Stomach (tissue), 9 donors: ENCODE measurements around the gene DNAJC10. TPM values are rescaled to one million over a fixed set of nuclear protein-coding genes. Genes with fewer than 3 reads are reported as not detected.

Experiments
- DNase-seq, 2 donors: peaks; one replicate each; pipeline versions ENCODE4 v3.0.0 to v3.0.0-alpha.2; 2013 to 2019
- H3K27ac ChIP-seq, 5 donors: fragments of 200-600 bp in 4 of 5; sonication (generic) in 4 of 5; one replicate each; pipeline ENCODE4 v1.5.1; 2013 to 2019; ENCODE audit warnings: mild to moderate bottlenecking in 1 of 5, moderate library complexity in 1 of 5
- H3K27me3 ChIP-seq, 3 donors: fragments of 200-600 bp; sonication (generic); one replicate each; pipeline ENCODE4 v1.5.1; 2017 to 2019; ENCODE audit warnings: mixed run types in 1 of 3
- H3K36me3 ChIP-seq, 4 donors: fragments of 200-600 bp; sonication (generic); 1 replicate in 3 of 4; 2 replicates in 1 of 4; pipeline ENCODE4 v1.5.1; 2016 to 2019
- H3K4me1 ChIP-seq, 4 donors: fragments of 200-600 bp; sonication (generic); one replicate each; pipeline ENCODE4 v1.5.1; 2016 to 2019
- H3K4me3 ChIP-seq, 4 donors: fragments of 200-600 bp; sonication (generic) in 3 of 4; one replicate each; pipeline ENCODE4 v1.5.1; 2016 to 2019; ENCODE audit warnings: mild to moderate bottlenecking in 1 of 4
- H3K9me3 ChIP-seq, 4 donors: fragments of 200-600 bp; sonication (generic); one replicate each; pipeline ENCODE4 v1.5.1; 2016 to 2019
- EP300 ChIP-seq: sonication (generic); formaldehyde crosslinking; IDR thresholded peaks from one replicate; pipeline ENCODE4 v1.6.1; 2017; ENCODE audit warnings: antibody characterized with exemption
- POLR2A ChIP-seq, 4 donors: fragments of 450-650 bp; IDR thresholded peaks; one replicate each; pipeline ENCODE4 v1.6.1; 2016; ENCODE audit warnings: antibody characterized with exemption in 4 of 4, control low read depth in 2 of 4, mild to moderate bottlenecking in 1 of 4, moderate library complexity in 1 of 4
- POLR2AphosphoS5 ChIP-seq, 3 donors: sonication (generic); formaldehyde crosslinking; IDR thresholded peaks; one replicate each; pipeline ENCODE4 v1.6.1; 2016; ENCODE audit warnings: antibody characterized with exemption in 3 of 3
- WGBS, 5 donors: extraction: QIAGEN DNeasy Blood & Tissue Kit in 3 of 5; methylation state at CpG; one replicate each; pipeline versions ENCODE4 v1.1.5 to v1.1.7; 2013 to 2018; 5-methylcytosine and 5-hydroxymethylcytosine counted together
- intact Hi-C: fragments of 100-400 bp; cut with DNase I; formaldehyde crosslinking; loops from one replicate; pipeline ENCODE4 v1.15.1; 2023; ENCODE audit warnings: low total_unique reads
- polyA plus RNA-seq, 3 donors: library from polyadenylated mRNA; stranded (reverse); fragments of 200-250 nt; gene quantifications; one replicate each; pipeline ENCODE4 v1.2.3, GENCODE V29; 2013
- total RNA-seq, 5 donors: library from RNA; depleted of rRNA; stranded (reverse); fragments of >200 nt; gene quantifications; one replicate each; pipeline versions ENCODE4 v1.1.0 to v1.2.3, GENCODE V29; 2014 to 2016
- TF ChIP-seq, protein P1 (sequence below), 7 experiments: fragments of 450-650 bp in 4 of 7; fragments of 200-600 bp in 3 of 7; sonication (generic) in 3 of 7; IDR thresholded peaks; one replicate each; pipeline ENCODE4 v1.5.1; 2016 to 2019; ENCODE audit warnings: antibody characterized with exemption in 7 of 7, control low read depth in 2 of 7, mild to moderate bottlenecking in 1 of 7
- donor health status: healthy with polysubstance abuse.
- donor health status: Bipolar disorder and iron deficiency.
- donor health status: healthy.

Gene DNAJC10
- total and polyA plus RNA-seq, 8 donors: 7.6 to 182 (median 20.3) TPM

- no peak overlapping the region for H3K4me3 ChIP-seq
- DNase-seq: no peak
- TF ChIP-seq EP300 (no peak), POLR2AphosphoS5 (IDR thresholded peaks at IDR 0.05) (no peak), POLR2A (IDR thresholded peaks at IDR 0.05) (no peak)
- TF ChIP-seq, protein P1, sequence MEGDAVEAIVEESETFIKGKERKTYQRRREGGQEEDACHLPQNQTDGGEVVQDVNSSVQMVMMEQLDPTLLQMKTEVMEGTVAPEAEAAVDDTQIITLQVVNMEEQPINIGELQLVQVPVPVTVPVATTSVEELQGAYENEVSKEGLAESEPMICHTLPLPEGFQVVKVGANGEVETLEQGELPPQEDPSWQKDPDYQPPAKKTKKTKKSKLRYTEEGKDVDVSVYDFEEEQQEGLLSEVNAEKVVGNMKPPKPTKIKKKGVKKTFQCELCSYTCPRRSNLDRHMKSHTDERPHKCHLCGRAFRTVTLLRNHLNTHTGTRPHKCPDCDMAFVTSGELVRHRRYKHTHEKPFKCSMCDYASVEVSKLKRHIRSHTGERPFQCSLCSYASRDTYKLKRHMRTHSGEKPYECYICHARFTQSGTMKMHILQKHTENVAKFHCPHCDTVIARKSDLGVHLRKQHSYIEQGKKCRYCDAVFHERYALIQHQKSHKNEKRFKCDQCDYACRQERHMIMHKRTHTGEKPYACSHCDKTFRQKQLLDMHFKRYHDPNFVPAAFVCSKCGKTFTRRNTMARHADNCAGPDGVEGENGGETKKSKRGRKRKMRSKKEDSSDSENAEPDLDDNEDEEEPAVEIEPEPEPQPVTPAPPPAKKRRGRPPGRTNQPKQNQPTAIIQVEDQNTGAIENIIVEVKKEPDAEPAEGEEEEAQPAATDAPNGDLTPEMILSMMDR (IDR thresholded peaks at IDR 0.05): no peak
- H3K36me3 ChIP-seq: no peaks in the 10 kb centered on the region
- intact Hi-C loops: no loop called here
- no peaks in the 10 kb centered on the region for H3K27me3 ChIP-seq
- H3K4me1 ChIP-seq: peaks cover 9 to 26% (median 18%) of the 10 kb centered on the region in 4 donors
- H3K27ac ChIP-seq: no peak overlapping the region
- no peaks in the 10 kb centered on the region for H3K9me3 ChIP-seq
- whole genome bisulfite sequencing, 5 donors: 57 to 77% (median 74%) methylated on average over 2 of the region's 2 CpGs
Observed at GRCh38 chr2:182827182-182827879, 111.3 kb downstream of the DNAJC10 start.

GRCh38 chr2:182831101-182831500 is 115.0 kb downstream of the DNAJC10 start:
- Histone ChIP-seq H3K27me3 (no peaks in the 10 kb centered on the region), H3K4me3 (no peak overlapping the region), H3K4me1 (peaks cover 0 to 13% (median 5%) of the 10 kb centered on the region in 4 donors), H3K36me3 (no peaks in the 10 kb centered on the region), H3K9me3 (no peaks in the 10 kb centered on the region), H3K27ac (no peak overlapping the region)
- DNase-seq: no peak
- TF ChIP-seq, protein P1 (IDR thresholded peaks at IDR 0.05): no peak
- no peak for TF ChIP-seq EP300
- no peak for TF ChIP-seq POLR2AphosphoS5 (IDR thresholded peaks at IDR 0.05)
- TF ChIP-seq POLR2A (IDR thresholded peaks at IDR 0.05): no peak
- intact Hi-C loops: no loop called here

GRCh38 chr2:182831921-182832320 is 115.9 kb downstream of the DNAJC10 start:
- TF ChIP-seq EP300 (no peak), POLR2AphosphoS5 (IDR thresholded peaks at IDR 0.05) (no peak), POLR2A (IDR thresholded peaks at IDR 0.05) (no peak)
- TF ChIP-seq, protein P1 (IDR thresholded peaks at IDR 0.05): no peak
- WGBS, 5 donors: 61 to 67% (median 66%) methylated on average over 3 of the region's 3 CpGs
- H3K36me3 ChIP-seq: no peaks in the 10 kb centered on the region
- H3K4me3 ChIP-seq: no peak overlapping the region
- no peak for DNase-seq
- H3K4me1 ChIP-seq: peaks cover 0 to 13% (median 7%) of the 10 kb centered on the region in 4 donors
- intact Hi-C loops: no loop called here
- H3K27me3 ChIP-seq: no peaks in the 10 kb centered on the region
- no peaks in the 10 kb centered on the region for H3K9me3 ChIP-seq
- no peak overlapping the region for H3K27ac ChIP-seq

DNA sequence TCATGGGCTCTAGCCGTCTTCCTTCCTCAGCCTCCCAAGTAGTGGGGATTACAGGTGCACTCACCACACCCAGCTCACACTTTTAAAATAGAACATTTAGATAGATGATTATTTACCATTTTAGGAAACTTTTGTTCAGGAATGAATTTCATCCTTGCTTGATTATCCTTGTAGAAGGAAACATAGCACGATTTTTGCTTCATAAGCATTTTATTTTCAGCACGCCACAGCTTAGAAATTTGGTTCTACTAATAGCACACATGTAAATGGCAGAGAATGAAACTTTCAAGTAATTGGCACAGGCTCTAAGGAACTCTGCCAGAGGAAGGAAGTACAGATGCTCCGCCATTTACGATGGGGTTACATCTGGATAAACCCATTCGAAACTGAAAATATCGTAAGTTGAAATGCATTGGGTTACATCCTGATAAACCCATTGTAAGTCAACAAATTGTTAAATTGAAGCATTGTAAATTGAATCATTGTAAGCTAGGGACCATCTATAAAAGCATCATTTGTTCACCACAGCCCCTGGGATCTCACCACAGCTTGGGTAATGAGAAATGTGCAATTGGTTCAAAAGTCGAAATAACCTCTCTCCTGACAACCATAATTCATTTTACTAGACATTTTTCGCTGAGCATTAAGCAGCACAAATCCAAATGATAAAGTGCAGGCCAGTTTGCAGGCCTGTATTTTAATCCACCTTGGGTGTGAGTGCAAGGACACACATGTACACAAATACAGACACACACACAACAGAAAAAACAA is 117.2 kb downstream of the DNAJC10 start:
- 78 to 93% (median 91%) methylated on average over 9 of the region's 9 CpGs for WGBS, 5 donors
- H3K27me3 ChIP-seq: no peaks in the 10 kb centered on the region
- H3K4me1 ChIP-seq: peaks cover 0 to 13% (median 8%) of the 10 kb centered on the region in 4 donors
- H3K36me3 ChIP-seq: no peaks in the 10 kb centered on the region
- H3K4me3 ChIP-seq: no peak overlapping the region
- TF ChIP-seq EP300 (no peak), POLR2AphosphoS5 (IDR thresholded peaks at IDR 0.05) (no peak), POLR2A (IDR thresholded peaks at IDR 0.05) (no peak)
- TF ChIP-seq, protein P1 (IDR thresholded peaks at IDR 0.05): no peak
- intact Hi-C loops: no loop called here
- no peak overlapping the region for H3K27ac ChIP-seq
- no peaks in the 10 kb centered on the region for H3K9me3 ChIP-seq
- DNase-seq: no peak
